HG03196 (cell line): ENCODE results near the gene CCDC170.

Experiments
- ATAC-seq: cut with Tn5 transposase; IDR thresholded peaks from one replicate; pipeline ENCODE4 v1.9.1; 2021; ENCODE audit not compliant: unreplicated experiment

Gene CCDC170

GRCh38 chr6:151649835-151650234 is 156.0 kb downstream of the CCDC170 start:
- no peak for ATAC-seq

- no peak for ATAC-seq
These were observed 157.8 kb downstream of the CCDC170 start for GRCh38 chr6:151651639-151652038.

GRCh38 chr6:151652325-151652724 is 158.5 kb downstream of the CCDC170 start:
- no peak for ATAC-seq

GRCh38 chr6:151655099-151655498 is 161.3 kb downstream of the CCDC170 start:
- ATAC-seq: no peak

GRCh38 chr6:151656392-151656791 is 162.6 kb downstream of the CCDC170 start:
- no peak for ATAC-seq

GRCh38 chr6:151658091-151658490 is 164.3 kb downstream of the CCDC170 start:
- no peak for ATAC-seq

- ATAC-seq: no peak
These were observed 165.4 kb downstream of the CCDC170 start for GRCh38 chr6:151659212-151659611.

- no peak for ATAC-seq
These were observed 167.7 kb downstream of the CCDC170 start for GRCh38 chr6:151661509-151661908.

- no peak for ATAC-seq
These were observed 168.1 kb downstream of the CCDC170 start for GRCh38 chr6:151661928-151662327.

- ATAC-seq: no peak
These were observed 169.7 kb downstream of the CCDC170 start for GRCh38 chr6:151663559-151663958.

GRCh38 chr6:151664390-151664789 is 170.6 kb downstream of the CCDC170 start:
- no peak for ATAC-seq

- ATAC-seq: no peak
These were observed 171.5 kb downstream of the CCDC170 start for GRCh38 chr6:151665329-151665728.

GRCh38 chr6:151666526-151666925 is 172.7 kb downstream of the CCDC170 start:
- ATAC-seq: no peak

- ATAC-seq: no peak
These were observed 175.4 kb downstream of the CCDC170 start for GRCh38 chr6:151669208-151669560.

- ATAC-seq: no peak
These were observed 176.3 kb downstream of the CCDC170 start for GRCh38 chr6:151670116-151670515.
